GM12865 (cell line): ENCODE results near the gene LAIR1.

ENCODE experiments used
- DNase-seq: peaks from one replicate; pipeline ENCODE4 v3.0.0; 2010; ENCODE audit warnings: low read depth
- H3K4me3 ChIP-seq: 2 replicates; pipeline ENCODE4 v1.5.1; 2011; ENCODE audit warnings: mild to moderate bottlenecking, low read depth, low read length, control low read depth
- CTCF ChIP-seq: IDR thresholded peaks from 2 replicates; pipeline ENCODE4 v1.5.1; 2011; ENCODE audit warnings: low read length, control low read depth, low read depth, inconsistent platforms; ENCODE audit not compliant: insufficient read depth; ENCODE audit errors: missing control alignments

The LAIR1 gene

GRCh38 chr19:54364775-54365257 is at the start of gene LAIR1:
Gene LAIR1 (minus strand): TSS chr19:54364931. CDS start chr19:54364804, 127 bp downstream.
- TF ChIP-seq CTCF = no peak
- no peak for DNase-seq
- no peak within 1 kb of the TSS for H3K4me3 ChIP-seq

- H3K4me3 ChIP-seq = no peak overlapping the region
- TF ChIP-seq CTCF = no peak
Observed at GRCh38 chr19:54414156-54414555, 49.4 kb upstream of the LAIR1 start.

GRCh38 chr19:54412877-54413276 is 48.1 kb upstream of the LAIR1 start:
- H3K4me3 ChIP-seq = no peak overlapping the region
- DNase-seq = no peak
- no peak for TF ChIP-seq CTCF

More at GRCh38 chr19:54414156-54414555, 49.4 kb upstream of the LAIR1 start:
- DNase-seq = no peak

GRCh38 chr19:54411033-54411432 is 46.3 kb upstream of the LAIR1 start:
- DNase-seq = no peak
- no peak for TF ChIP-seq CTCF
- no peak overlapping the region for H3K4me3 ChIP-seq

GRCh38 chr19:54408456-54409026 is 43.8 kb upstream of the LAIR1 start:
- TF ChIP-seq CTCF = no peak
- H3K4me3 ChIP-seq = no peak overlapping the region
- DNase-seq = no peak

- no peak for TF ChIP-seq CTCF
- no peak for DNase-seq
- H3K4me3 ChIP-seq = no peak overlapping the region
Observed at GRCh38 chr19:54407780-54408179, 43.0 kb upstream of the LAIR1 start.

- no peak for TF ChIP-seq CTCF
- DNase-seq = no peak
- H3K4me3 ChIP-seq = no peak overlapping the region
Observed at GRCh38 chr19:54405628-54406027, 40.9 kb upstream of the LAIR1 start.
